Karpas-422 (cell line): ENCODE data around the gene ROR1. TPM values are rescaled to one million over a fixed set of nuclear protein-coding genes. Genes with fewer than 3 reads are reported as not detected.

Source experiments
- DNase-seq: peaks from one replicate; pipeline ENCODE4 v3.0.0-alpha.2; 2015
- H2AFZ ChIP-seq: fragments of 200-600 bp; sonication (generic); 2 replicates; pipeline ENCODE4 v1.6.1; 2014; ENCODE audit warnings: antibody characterized with exemption, low read length, mixed read lengths
- H3K27ac ChIP-seq: fragments of 200-600 bp; sonication (generic); 2 replicates; pipeline ENCODE4 v1.5.1; 2014; ENCODE audit warnings: mild to moderate bottlenecking, low read length, moderate library complexity
- H3K27me3 ChIP-seq: fragments of 200-600 bp; sonication (generic); 2 replicates; pipeline ENCODE4 v1.6.1; 2014; ENCODE audit warnings: low read length, mixed read lengths
- H3K36me3 ChIP-seq: fragments of 200-600 bp; sonication (generic); 2 replicates; pipeline ENCODE4 v1.6.1; 2014; ENCODE audit warnings: low read length, mixed read lengths; ENCODE audit not compliant: insufficient read depth
- H3K4me1 ChIP-seq: fragments of 200-600 bp; sonication (generic); 2 replicates; pipeline ENCODE4 v1.6.1; 2014; ENCODE audit warnings: mild to moderate bottlenecking, low read length, mixed read lengths
- H3K4me2 ChIP-seq: fragments of 200-600 bp; sonication (generic); 2 replicates; pipeline ENCODE4 v1.6.1; 2014; ENCODE audit warnings: low read length, low read depth, mild to moderate bottlenecking; ENCODE audit not compliant: poor library complexity, severe bottlenecking
- H3K4me3 ChIP-seq: fragments of 200-600 bp; sonication (generic); 2 replicates; pipeline ENCODE4 v1.5.1; 2014; ENCODE audit warnings: mild to moderate bottlenecking, antibody characterized with exemption, low read length, mixed read lengths
- H3K79me2 ChIP-seq: fragments of 200-600 bp; sonication (generic); 2 replicates; pipeline ENCODE4 v1.6.1; 2014; ENCODE audit warnings: mild to moderate bottlenecking, low read length, mixed read lengths
- H3K9ac ChIP-seq: fragments of 200-600 bp; sonication (generic); 2 replicates; pipeline ENCODE4 v1.6.0; 2014; ENCODE audit warnings: low read length
- H3K9me2 ChIP-seq: fragments of 200-600 bp; sonication (generic), shearing (Covaris generic); replicated peaks from 2 replicates; pipeline ENCODE4 v1.6.0; 2014; ENCODE audit warnings: mild to moderate bottlenecking, low read length, moderate library complexity; ENCODE audit not compliant: insufficient read depth
- H3K9me3 ChIP-seq: fragments of 300-700, 200-600 bp; sonication (generic); 2 replicates; pipeline ENCODE4 v1.6.1; 2014; ENCODE audit warnings: low read length, mixed read lengths
- H4K20me1 ChIP-seq: fragments of 200-600 bp; sonication (generic); 2 replicates; pipeline ENCODE4 v1.6.1; 2014; ENCODE audit warnings: mild to moderate bottlenecking, antibody characterized with exemption, low read length, low read depth; ENCODE audit not compliant: insufficient read depth
- total RNA-seq: library from RNA; depleted of rRNA; stranded (reverse); fragments of >200 nt; shearing (Covaris generic); gene quantifications from 2 replicates; pipeline ENCODE4 v1.2.3, GENCODE V29; 2014; ENCODE audit warnings: low replicate concordance

The ROR1 gene
- total RNA-seq, 1 experiment from 2014 or later, result not detected

- H3K4me2 ChIP-seq, result no peak overlapping the region
- H3K36me3 ChIP-seq, result no peaks in the 10 kb centered on the region
- no peak overlapping the region for H3K9ac ChIP-seq
- no peaks in the 10 kb centered on the region for H3K27me3 ChIP-seq
- no peak overlapping the region for H3K4me3 ChIP-seq
- no peaks in the 10 kb centered on the region for H3K79me2 ChIP-seq
- DNase-seq, result no peak
- no peaks in the 10 kb centered on the region for H3K4me1 ChIP-seq
- no peaks in the 10 kb centered on the region for H3K9me2 ChIP-seq
- H4K20me1 ChIP-seq, result no peaks in the 10 kb centered on the region
- H3K9me3 ChIP-seq, result no peaks in the 10 kb centered on the region
- no peak overlapping the region for H2AFZ ChIP-seq
- no peak overlapping the region for H3K27ac ChIP-seq
These were observed 43.4 kb downstream of the ROR1 start for GRCh38 chr1:63817152-63817667.

GRCh38 chr1:63817700-63818099 is 43.9 kb downstream of the ROR1 start:
- Histone ChIP-seq H4K20me1 (no peaks in the 10 kb centered on the region), H3K4me1 (no peaks in the 10 kb centered on the region), H3K9me3 (no peaks in the 10 kb centered on the region), H3K9me2 (no peaks in the 10 kb centered on the region), H3K36me3 (no peaks in the 10 kb centered on the region), H2AFZ (no peak overlapping the region), H3K4me3 (no peak overlapping the region), H3K4me2 (no peak overlapping the region), H3K79me2 (no peaks in the 10 kb centered on the region), H3K9ac (no peak overlapping the region), H3K27ac (no peak overlapping the region), H3K27me3 (no peaks in the 10 kb centered on the region)
- DNase-seq, result no peak

DNA sequence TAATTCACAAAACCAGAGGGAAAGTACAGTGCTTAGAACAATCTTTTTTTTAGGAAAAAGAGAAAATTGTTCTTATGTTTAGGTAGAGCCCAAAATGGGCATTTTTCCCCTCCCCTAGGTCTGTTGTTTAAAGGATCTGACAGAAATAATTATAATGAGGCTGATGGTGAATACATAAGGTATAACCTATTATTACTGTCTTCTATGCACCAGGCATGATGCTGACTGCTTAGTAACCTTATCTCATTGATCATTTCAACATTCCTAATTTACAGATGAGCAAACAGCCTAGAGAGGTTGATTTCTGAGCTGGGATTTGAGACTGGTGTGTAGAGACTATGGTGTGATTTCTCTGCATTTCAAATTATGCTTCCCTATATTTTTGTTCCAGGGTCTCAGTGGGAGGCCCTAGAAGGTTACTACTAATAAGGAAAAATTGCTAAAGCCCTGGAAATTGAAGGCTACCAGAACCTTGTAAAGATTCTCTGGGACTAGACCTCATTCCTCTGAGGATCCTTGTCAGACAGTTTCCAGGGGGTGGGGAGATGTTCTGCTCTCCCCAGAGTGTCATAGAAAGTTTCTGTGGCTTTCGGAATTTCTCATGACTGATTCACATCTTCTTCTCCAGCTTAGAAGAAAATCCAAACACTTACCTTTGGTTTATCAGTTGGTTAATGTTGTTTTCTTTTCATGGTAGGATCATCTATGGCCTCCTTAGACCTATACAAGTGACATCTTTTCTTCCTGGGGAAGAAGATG is 44.9 kb downstream of the ROR1 start:
- H3K9me3 ChIP-seq, result no peaks in the 10 kb centered on the region

DNA sequence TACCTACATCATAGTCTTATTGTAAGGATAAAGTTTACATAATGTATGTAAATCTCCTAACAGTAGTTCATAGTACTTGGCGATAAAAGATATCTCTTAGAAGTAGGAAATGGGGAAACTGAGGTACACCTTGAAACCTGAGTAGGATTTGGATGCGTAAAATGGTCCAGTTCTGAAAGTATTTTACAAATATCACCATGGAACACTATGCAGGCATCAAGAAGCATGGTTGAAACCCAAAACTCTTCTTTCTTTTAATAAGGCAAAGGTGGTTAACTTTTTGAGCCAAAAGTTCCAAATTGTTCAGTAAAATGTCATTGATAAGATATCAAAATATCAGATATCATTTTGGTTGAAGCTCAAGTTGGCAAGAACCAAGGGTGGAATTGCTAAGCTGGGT is 46.0 kb downstream of the ROR1 start:
- no peaks in the 10 kb centered on the region for H4K20me1 ChIP-seq
- H3K9me2 ChIP-seq, result no peaks in the 10 kb centered on the region
- no peak for DNase-seq
- H2AFZ ChIP-seq, result no peak overlapping the region
- no peaks in the 10 kb centered on the region for H3K4me1 ChIP-seq
- H3K4me2 ChIP-seq, result no peak overlapping the region
- H3K27ac ChIP-seq, result no peak overlapping the region
- no peak overlapping the region for H3K9ac ChIP-seq
- no peaks in the 10 kb centered on the region for H3K79me2 ChIP-seq
- no peaks in the 10 kb centered on the region for H3K36me3 ChIP-seq
- H3K9me3 ChIP-seq, result no peaks in the 10 kb centered on the region
- no peak overlapping the region for H3K4me3 ChIP-seq
- H3K27me3 ChIP-seq, result no peaks in the 10 kb centered on the region

More for the DNA sequence above, 44.9 kb downstream of the ROR1 start:
- Histone ChIP-seq H3K4me3 (no peak overlapping the region), H3K27ac (no peak overlapping the region), H3K4me1 (no peaks in the 10 kb centered on the region), H3K27me3 (no peaks in the 10 kb centered on the region), H3K4me2 (no peak overlapping the region), H4K20me1 (no peaks in the 10 kb centered on the region), H3K9ac (no peak overlapping the region), H3K9me2 (no peaks in the 10 kb centered on the region), H3K36me3 (no peaks in the 10 kb centered on the region), H3K79me2 (no peaks in the 10 kb centered on the region), H2AFZ (no peak overlapping the region)
- DNase-seq, result no peak

DNA sequence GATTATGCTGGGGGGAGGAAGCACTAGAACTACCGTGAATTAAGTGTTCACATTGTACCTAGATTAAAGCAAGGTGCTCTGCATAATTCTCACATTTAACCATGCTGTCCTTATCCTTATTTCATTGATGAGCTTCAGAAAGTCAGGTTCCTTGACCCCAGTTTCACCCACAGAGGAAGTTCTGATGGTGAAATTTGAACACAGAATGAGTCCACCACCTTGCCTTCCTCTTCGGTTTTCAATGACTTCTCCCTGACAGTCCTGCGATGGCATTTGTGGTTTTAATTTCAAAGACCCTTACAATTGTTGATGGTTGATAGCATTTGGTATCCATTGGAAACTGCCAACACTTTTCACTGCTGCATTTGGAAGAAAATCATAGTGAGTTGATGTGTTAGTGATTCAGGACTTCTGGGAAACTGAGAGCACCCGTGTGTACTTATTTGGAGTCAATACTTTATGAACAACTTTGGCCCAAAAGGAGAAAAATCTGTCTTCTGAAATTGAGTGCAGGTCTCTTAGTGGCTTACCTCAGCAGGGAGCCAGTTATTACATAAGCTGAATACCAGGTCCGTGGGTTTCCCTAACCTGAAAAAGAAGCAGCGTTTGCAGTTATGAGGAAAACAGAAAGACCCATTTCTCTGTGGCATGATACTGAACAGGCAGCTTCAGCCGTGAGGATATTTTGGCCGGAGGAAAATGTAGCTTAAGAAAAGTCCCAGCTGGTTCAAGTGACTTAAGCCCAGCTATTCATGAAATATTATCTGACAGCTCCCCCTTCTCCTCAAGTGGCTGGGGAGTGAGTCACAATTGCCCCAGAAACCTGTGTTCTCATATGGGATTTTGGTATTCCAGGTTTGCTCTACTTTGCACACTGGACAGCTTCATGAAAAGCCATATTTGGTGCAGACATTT is 47.5 kb downstream of the ROR1 start:
- Histone ChIP-seq H2AFZ (no peak overlapping the region), H3K9me2 (no peaks in the 10 kb centered on the region), H3K4me3 (no peak overlapping the region), H4K20me1 (no peaks in the 10 kb centered on the region), H3K79me2 (no peaks in the 10 kb centered on the region), H3K4me1 (no peaks in the 10 kb centered on the region), H3K9ac (no peak overlapping the region), H3K27me3 (no peaks in the 10 kb centered on the region), H3K4me2 (no peak overlapping the region), H3K27ac (no peak overlapping the region), H3K9me3 (no peaks in the 10 kb centered on the region), H3K36me3 (no peaks in the 10 kb centered on the region)
- DNase-seq, result no peak

DNA sequence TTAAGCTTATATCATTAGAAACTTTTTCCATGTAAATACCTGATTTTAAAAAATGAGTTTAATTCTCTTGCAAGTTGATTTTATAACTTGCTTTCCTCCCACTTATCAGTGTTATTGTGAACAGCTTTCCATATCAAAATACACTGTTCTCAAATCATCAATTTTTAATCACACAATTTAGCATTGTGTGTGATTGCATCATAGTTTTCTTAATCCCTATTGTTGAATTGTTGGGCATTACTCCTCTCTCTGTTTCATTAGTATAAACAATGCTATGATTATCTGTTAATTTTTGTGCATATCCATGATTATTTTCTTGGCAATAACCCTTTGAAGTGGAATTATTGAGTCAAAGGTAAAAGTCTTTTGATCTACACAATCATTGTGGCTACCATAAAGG is 48.7 kb downstream of the ROR1 start:
- Histone ChIP-seq H3K9ac (no peak overlapping the region), H3K9me2 (no peaks in the 10 kb centered on the region), H2AFZ (no peak overlapping the region), H3K36me3 (no peaks in the 10 kb centered on the region), H3K4me2 (no peak overlapping the region), H3K27me3 (no peaks in the 10 kb centered on the region), H3K4me1 (no peaks in the 10 kb centered on the region), H3K27ac (no peak overlapping the region), H4K20me1 (no peaks in the 10 kb centered on the region), H3K79me2 (no peaks in the 10 kb centered on the region), H3K9me3 (no peaks in the 10 kb centered on the region), H3K4me3 (no peak overlapping the region)
- no peak for DNase-seq

DNA sequence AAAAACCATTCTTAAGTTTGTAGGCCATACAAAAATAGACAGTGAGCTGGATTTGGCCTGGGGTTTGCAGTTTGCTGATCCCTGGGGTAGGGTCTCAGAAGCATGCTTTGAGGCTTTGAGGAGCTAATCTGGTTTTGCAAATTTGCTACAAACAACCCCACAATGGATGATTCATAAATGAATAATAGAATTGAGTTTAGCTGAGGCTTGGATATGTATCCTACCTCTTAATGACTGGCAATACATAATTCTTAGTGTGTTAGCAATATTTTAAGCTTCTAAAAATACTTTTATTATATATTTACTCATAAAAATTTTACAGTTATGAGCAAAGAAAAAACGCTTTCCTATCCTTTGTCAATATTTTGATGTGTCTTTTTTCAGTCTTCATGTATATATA is 50.6 kb downstream of the ROR1 start:
- H3K36me3 ChIP-seq, result no peaks in the 10 kb centered on the region

GRCh38 chr1:63825111-63825510 is 51.3 kb downstream of the ROR1 start:
- Histone ChIP-seq H3K79me2 (no peaks in the 10 kb centered on the region), H3K27me3 (no peaks in the 10 kb centered on the region), H4K20me1 (no peaks in the 10 kb centered on the region), H3K36me3 (no peaks in the 10 kb centered on the region), H3K9me3 (no peaks in the 10 kb centered on the region), H3K4me2 (no peak overlapping the region), H3K9ac (no peak overlapping the region), H3K27ac (no peak overlapping the region), H2AFZ (no peak overlapping the region), H3K4me3 (no peak overlapping the region), H3K9me2 (no peaks in the 10 kb centered on the region), H3K4me1 (peaks cover 2% of the 10 kb centered on the region; the same call in 1 of the 2 replicates)
- DNase-seq, result no peak

More for the DNA sequence above, 50.6 kb downstream of the ROR1 start:
- no peaks in the 10 kb centered on the region for H3K27me3 ChIP-seq
- no peaks in the 10 kb centered on the region for H4K20me1 ChIP-seq
- no peak for DNase-seq
- H3K4me3 ChIP-seq, result no peak overlapping the region
- H3K4me2 ChIP-seq, result no peak overlapping the region
- no peaks in the 10 kb centered on the region for H3K9me2 ChIP-seq
- no peak overlapping the region for H3K27ac ChIP-seq
- no peak overlapping the region for H3K9ac ChIP-seq
- H2AFZ ChIP-seq, result no peak overlapping the region
- peaks cover 2% of the 10 kb centered on the region; the same call in 1 of the 2 replicates for H3K4me1 ChIP-seq
- no peaks in the 10 kb centered on the region for H3K79me2 ChIP-seq
- no peaks in the 10 kb centered on the region for H3K9me3 ChIP-seq
